RKO (cell line): ENCODE data around the gene MIPOL1.

Experiments
- DNase-seq: peaks from one replicate; pipeline ENCODE4 v3.0.0-alpha.2; 2016; ENCODE audit warnings: low spot score

The MIPOL1 gene

GRCh38 chr14:37399517-37399916 lies 201.8 kb downstream of the MIPOL1 start:
- no peak for DNase-seq

- no peak for DNase-seq
These were observed 203.4 kb downstream of the MIPOL1 start for GRCh38 chr14:37401093-37401492.

- no peak for DNase-seq
These were observed 205.9 kb downstream of the MIPOL1 start for GRCh38 chr14:37403626-37404025.

GRCh38 chr14:37406095-37406494 lies 208.4 kb downstream of the MIPOL1 start:
- no peak for DNase-seq

- no peak for DNase-seq
These were observed 213.5 kb downstream of the MIPOL1 start for GRCh38 chr14:37411079-37411735.

GRCh38 chr14:37413050-37413449 lies 215.3 kb downstream of the MIPOL1 start:
- DNase-seq, result no peak

GRCh38 chr14:37413504-37414003 lies 215.8 kb downstream of the MIPOL1 start:
- no peak for DNase-seq

- no peak for DNase-seq
These were observed 218.5 kb downstream of the MIPOL1 start for GRCh38 chr14:37416264-37416663.

GRCh38 chr14:37417151-37417550 lies 219.4 kb downstream of the MIPOL1 start:
- DNase-seq, result no peak

- no peak for DNase-seq
These were observed 220.1 kb downstream of the MIPOL1 start for GRCh38 chr14:37417833-37418232.

- no peak for DNase-seq
These were observed 222.9 kb downstream of the MIPOL1 start for GRCh38 chr14:37420622-37421021.

- no peak for DNase-seq
These were observed 224.6 kb downstream of the MIPOL1 start for GRCh38 chr14:37422319-37422718.

GRCh38 chr14:37422748-37423147 lies 225.0 kb downstream of the MIPOL1 start:
- DNase-seq, result no peak

GRCh38 chr14:37428954-37429353 lies 231.2 kb downstream of the MIPOL1 start:
- no peak for DNase-seq

- DNase-seq, result no peak
These were observed 231.9 kb downstream of the MIPOL1 start for GRCh38 chr14:37429618-37430017.

GRCh38 chr14:37434867-37435266 lies 237.1 kb downstream of the MIPOL1 start:
- no peak for DNase-seq

- no peak for DNase-seq
These were observed 238.8 kb downstream of the MIPOL1 start for GRCh38 chr14:37436519-37436918.

GRCh38 chr14:37437490-37437889 lies 239.8 kb downstream of the MIPOL1 start:
- DNase-seq, result no peak

- DNase-seq, result no peak
These were observed 240.7 kb downstream of the MIPOL1 start for GRCh38 chr14:37438444-37438843.

- no peak for DNase-seq
These were observed 245.7 kb downstream of the MIPOL1 start for GRCh38 chr14:37443461-37443860.

GRCh38 chr14:37447883-37448391 lies 250.2 kb downstream of the MIPOL1 start:
- DNase-seq, result no peak

GRCh38 chr14:37452323-37452722 lies 254.6 kb downstream of the MIPOL1 start:
- DNase-seq, result no peak

- DNase-seq, result no peak
These were observed 256.2 kb downstream of the MIPOL1 start for GRCh38 chr14:37453985-37454384.

GRCh38 chr14:37457334-37457733 lies 259.6 kb downstream of the MIPOL1 start:
- DNase-seq, result no peak
